GM19452 (cell line): ENCODE measurements around the gene ALX4.

ENCODE experiments used
- ATAC-seq: cut with Tn5 transposase; IDR thresholded peaks from one replicate; pipeline ENCODE4 v1.9.1; 2021; ENCODE audit not compliant: unreplicated experiment

ALX4 gene

DNA sequence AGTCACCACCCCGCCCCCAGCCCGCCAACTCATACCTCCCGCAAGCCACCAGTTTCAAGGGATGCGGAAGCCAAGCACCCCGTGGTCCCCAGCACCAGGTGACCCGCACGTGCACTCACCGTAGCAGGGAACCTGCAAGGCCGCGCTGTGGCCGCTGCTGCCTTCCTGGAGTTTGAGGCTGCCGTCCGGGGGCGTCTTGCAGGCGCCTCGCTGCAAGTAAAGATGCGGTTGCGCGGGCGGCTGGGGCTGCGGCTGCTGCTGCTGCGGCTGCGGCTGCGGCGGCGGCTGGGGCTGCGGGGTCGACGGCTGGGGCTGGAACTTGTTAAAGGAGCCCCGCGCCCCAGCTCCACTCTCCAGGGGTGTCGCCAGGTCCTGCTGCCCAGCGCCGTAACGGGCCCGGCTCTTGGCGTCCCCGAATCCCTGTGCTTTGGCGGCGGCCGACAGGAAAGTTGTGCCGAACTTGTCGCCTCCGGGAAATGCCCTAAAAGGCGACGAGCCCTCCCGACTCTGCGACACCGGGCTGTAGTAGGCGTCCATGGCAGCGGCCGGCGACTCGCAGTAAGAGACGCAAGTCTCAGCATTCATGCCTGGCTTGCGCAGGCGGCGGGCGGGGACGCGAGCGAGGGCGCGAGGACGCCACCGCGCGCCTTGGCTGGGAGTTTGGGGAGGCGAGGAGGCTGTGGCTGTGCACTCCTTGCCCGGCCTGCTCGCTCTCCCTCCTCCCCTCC, at the start of gene ALX4:
Gene ALX4, minus strand, starts transcription at position 662 of the 728 bp plus-strand sequence. Its CDS starts 77 bp downstream, at position 585.
- ATAC-seq: no peak

GRCh38 chr11:44359162-44359561, 49.2 kb upstream of the ALX4 start:
- no peak for ATAC-seq

GRCh38 chr11:44358713-44359112, 48.8 kb upstream of the ALX4 start:
- ATAC-seq: no peak

GRCh38 chr11:44357711-44358110, 47.8 kb upstream of the ALX4 start:
- ATAC-seq: no peak

DNA sequence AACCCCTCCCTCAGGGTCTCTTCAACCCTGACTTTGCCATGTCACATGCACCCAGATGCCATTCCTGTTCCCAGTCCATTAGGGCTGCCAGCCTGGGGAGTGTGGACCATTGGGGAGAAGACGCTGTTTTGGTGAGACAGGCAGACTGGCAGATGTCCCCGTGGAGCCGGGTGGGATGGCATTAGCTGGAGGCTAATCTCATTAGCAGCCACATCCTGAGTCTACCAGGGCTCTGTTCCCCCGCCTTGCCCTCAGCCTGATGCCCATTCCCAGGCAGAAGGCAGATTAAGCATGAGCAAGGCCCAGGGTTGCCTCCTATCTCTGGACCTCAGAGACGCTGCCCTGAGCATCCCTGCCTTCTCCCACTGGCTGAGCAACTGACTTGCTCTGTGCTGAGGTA, 46.4 kb upstream of the ALX4 start:
- ATAC-seq: no peak

DNA sequence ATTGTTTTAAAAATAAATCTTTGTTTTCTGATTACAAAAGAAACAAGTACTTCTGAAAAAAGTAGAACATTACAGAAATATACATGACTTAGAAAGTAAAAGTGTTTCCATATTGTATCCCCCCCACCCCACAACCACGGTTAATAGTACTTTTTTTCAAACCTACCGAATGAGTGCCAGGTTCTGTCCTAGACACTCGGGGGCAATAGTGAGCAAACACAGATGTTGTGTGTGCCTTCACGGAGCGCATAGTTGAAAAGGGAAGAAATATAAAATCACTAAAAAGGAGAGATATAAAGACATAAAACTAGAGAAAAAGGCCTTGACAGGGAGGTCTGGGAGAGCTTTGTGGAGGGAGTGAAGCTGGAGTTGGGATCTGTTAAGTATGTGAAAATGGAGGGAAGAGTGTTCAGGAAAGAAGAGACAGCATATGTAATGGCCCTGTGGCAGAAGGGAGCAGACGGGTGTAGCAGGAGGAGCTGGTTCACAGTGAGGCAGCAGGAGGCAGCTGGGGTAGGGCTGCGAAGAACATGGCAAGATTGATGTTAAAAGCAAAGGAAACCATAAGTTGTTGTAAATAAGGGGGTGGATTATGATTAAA, 42.1 kb upstream of the ALX4 start:
- ATAC-seq: no peak

GRCh38 chr11:44351006-44351660, 41.2 kb upstream of the ALX4 start:
- ATAC-seq: peak; percentile 76

DNA sequence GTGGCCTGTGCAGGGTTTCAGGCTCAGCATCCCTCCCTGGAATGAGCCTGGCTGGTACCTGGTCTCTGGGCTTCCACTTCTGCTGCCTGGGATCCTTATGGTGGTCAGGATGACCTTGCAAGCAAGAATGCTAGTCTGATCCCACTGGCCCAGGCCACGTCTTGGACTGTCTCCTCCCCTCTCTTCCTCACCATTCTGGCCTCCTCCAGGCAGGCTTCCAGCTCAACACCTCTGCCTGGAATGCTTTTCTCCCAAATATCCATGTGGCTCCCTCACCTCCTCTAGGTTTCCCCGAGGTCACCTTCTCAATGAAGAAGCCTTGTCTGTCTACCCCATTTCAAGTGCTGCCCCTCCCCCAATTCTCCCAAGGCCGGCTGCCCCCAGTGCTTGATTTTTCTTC, 39.4 kb upstream of the ALX4 start:
- ATAC-seq: no peak

DNA sequence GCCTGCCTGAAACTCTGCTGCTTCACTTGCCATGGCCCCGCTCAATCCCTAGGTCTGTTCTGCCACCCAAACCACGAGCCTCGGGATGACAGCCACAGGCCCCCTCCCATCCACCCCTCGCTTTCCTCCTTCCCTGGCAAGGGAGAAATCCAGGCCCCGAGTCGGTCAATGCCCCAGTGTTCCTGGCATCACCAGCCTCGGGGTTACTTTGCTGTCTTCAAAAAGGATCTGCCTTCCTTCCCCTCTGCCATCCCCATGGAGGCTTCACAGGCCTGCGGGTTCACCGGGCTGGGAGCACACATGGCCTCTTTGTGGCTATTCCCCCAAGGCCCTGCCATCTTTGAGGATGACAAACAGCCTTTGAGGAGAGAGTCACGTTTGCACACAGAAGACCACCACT, 38.8 kb upstream of the ALX4 start:
- no peak for ATAC-seq

GRCh38 chr11:44348114-44348513, 38.2 kb upstream of the ALX4 start:
- ATAC-seq: no peak

DNA sequence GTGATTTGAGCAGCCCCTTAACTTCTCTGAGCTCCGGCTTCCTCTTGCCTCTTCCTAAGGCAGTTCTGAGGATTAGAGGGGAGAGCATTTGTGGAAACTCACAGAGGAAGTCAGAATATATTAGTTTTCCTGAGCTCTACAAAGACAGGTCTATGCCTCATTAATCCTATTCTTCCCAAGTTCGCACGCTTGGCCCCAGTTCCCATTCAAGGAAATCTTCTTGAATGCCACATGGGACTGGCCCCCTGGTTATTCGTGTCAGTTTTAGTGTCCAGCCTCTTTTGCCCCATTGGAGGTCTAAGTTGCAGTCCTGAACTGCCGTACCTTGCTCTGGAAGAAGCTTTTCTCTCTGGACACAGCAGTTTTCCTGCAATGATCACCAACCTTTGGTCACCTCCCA, 37.6 kb upstream of the ALX4 start:
- ATAC-seq: no peak

DNA sequence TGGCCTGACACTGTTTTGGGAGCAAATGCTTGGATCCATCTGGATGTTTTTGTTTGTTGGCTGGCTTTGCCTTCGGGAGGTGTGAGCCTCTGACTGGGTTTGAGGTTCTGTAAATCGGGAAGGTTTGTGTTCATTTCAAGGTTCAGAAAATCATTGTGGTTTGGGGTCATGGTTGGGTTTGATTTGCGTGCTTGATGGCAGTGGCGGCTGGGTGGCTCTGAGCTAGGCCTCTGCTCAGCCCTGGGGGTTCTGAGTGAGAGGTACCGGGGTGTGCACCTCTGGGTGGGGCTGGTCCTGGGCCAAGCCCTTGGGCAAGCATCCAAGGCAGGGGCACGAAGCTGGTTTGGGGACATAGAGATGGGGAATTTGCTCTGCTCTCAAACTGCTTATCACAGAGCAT, 37.0 kb upstream of the ALX4 start:
- ATAC-seq: no peak

- ATAC-seq: no peak
Observed at GRCh38 chr11:44345781-44346180, 35.8 kb upstream of the ALX4 start.

GRCh38 chr11:44344921-44345320, 35.0 kb upstream of the ALX4 start:
- ATAC-seq: no peak

DNA sequence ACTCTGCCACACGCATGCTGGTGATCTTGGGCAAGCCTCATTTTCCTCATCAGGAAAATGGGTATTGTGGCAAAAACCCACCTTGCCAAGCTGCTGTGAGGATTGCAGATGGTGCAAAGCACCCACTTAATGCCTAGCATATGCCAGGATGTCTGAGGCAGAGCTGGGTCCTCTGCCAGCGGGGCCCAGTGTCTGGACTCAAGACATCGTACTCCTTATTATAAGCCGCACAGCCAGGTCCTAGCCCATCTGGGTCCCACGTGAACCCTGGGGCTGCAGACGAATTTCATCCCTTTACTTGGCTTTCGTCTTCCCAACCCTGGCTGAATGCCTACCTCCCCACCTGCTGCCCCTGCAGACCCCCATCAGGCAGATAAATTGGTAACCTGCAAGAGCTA, 34.5 kb upstream of the ALX4 start:
- ATAC-seq: no peak

GRCh38 chr11:44343778-44344422, 34.0 kb upstream of the ALX4 start:
- no peak for ATAC-seq

- no peak for ATAC-seq
Observed at GRCh38 chr11:44342616-44343015, 32.7 kb upstream of the ALX4 start.

- ATAC-seq: no peak
Observed at GRCh38 chr11:44340656-44341055, 30.7 kb upstream of the ALX4 start.

DNA sequence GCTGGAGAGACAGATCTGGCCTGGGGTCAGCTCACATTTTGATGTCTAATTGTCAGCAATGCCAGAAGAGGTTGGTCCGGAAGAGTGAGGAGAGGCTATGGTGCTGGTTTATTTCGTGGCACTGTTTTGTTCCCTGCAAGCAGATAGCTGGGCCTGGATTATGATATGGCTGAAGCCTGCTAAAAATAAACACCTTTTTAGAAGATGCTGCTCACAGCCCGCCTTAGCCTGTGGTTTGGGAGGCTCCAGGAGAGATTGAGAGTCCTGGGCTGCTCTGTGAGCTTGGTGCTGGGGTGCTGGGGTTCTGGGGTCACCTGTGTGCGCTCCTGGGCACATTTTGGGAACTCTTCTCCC, 29.6 kb upstream of the ALX4 start:
- ATAC-seq: no peak

DNA sequence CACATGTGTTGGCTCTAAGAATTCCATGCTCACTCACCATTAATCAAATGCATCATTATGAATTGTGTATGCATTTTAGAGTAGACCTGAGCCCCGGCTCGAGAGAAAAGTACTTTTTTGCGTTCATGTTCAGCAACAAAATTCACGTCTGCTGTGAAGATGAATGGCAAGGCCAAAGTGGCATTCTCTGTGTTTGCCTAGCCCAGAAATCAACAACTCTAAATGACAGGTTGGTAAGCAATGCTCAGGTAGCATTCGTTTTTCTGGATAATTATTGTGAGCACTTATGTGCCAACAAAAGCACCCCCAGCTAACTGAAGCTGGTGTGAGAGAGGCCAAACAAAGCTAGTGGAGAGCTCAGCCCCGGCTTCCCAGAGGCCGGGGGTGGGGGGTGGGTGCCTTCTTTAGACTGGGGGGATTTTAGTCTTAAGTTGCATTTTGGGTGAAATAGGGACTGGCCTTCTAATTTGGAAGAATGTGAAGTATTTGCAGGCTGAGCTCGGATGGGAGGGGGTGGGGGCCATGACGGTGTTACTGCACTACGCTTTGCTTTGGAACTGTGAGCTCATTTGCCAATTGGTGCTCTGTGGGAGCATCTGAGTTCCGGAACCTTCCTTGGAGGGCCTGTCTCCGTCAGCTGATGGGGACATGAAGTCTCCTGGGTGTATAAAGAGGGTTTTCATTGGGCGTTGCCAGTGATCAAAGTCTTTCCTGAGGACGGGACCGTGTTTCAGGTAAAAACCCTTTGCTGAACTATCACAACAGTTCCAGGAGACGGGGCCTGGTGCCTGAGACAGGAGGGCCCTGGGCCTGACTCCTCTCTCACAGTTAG, 29.0 kb upstream of the ALX4 start:
- ATAC-seq: no peak

DNA sequence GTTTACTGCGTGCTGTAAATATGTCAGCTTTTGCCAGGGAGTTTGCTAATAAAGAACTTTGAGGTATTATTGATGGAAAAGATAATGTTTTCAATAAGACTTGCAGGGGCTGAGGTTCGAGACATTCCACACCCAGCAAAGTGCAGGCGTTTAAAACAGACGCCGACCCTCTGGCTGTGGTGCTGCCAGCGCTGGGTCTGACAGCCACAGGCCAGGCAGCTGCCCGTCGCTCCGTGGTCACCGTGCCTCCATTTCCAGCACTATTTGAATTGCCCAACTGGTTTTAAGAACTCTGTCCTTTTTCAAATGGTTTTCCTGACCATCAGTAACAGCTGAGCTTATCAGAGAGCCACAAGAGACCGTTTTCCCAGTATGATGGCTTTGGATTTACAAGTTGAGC, 28.1 kb upstream of the ALX4 start:
- no peak for ATAC-seq
